NCI-H2227 treated with DMSO at 0.1 percent for 48 hours (cell line): ENCODE results near the gene GAREM1.
"Not testable (repeated sequence)": the region's sequence is repeated elsewhere in the genome, so short reads cannot be mapped to it uniquely, and the experiment has no call there.

Source experiments
- DNase-seq: peaks from one replicate; lab custom pipeline; 2025; lab: John Stamatoyannopoulos, UW

GAREM1 gene

DNA sequence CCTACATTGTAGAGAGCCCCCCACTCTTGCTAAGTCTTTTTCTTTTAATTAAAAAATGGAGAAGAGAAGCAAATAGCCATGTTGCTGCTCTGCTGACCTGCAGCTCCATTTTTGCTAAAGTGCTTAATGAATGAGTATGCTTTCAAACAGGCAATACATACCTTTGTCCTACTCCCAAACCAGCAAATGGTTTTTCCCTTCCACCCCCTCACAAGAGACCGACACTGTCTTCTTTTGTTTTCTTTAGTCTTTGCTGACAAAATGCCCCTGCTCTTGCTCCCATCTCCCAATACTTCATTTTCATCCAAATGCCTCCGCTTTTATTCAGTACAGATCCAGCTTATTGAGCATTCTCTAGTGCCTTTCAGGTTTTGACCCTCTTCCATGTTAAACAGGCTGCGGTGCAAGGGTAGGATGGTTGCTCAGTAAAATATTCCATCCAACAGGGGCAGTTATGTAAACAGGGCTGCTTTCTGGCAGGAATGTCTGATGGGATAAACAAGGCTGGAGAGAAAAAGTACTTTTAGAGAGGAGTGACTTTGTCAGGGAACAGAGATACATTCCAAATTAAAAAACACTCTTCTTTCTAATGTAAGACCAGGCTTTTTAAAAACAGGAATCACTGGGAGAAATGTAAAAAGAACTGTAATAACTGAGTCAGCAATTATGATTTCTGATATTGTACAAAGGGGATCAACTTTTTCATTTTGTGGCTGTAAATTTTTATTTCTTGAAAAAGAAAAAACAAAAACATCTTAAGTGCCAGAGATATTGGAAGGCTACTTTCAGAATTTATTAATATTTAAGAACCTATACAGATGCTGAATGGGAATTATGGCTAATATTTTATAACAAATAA, 144.0 kb downstream of the GAREM1 start:
- no peak for DNase-seq

DNA sequence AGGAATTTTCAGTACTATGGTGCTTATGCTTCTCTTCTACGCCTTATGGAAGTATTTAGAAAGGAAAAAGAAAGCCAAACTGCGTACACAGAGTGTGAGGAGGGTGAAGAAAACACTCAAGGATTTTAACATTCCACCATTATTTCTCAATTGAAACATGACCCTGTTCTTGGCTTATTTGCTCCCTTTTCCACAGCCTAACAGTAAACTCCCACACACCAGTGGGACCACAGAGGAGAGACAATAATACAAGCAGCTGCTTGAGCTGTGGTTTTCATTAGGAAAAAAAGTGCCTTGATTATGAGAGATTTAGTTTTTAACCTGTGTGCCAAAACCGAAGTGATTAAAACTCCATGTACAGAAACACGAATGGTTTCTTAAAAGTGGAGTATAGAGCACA, 146.5 kb downstream of the GAREM1 start:
- DNase-seq = no peak

- no peak for DNase-seq
Observed at GRCh38 chr18:32321826-32322225, 148.9 kb downstream of the GAREM1 start.

DNA sequence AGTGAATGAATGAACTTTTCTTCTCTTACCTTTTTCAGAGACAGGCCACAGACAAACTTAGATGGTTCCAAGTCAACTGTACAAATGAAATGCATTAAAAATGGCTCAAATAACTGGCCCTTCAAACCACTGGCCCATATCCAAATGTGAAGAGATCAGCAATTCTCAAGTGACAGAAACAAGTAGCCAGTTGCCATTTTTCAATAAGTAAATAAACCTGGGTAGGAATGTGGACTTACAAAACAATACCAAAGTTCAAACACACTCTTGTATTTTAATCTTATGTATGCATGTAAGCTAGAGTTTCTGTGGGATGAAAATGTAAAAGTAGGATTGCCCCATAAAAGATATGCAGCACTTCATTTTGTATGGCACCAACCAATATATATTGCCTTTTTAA, 151.6 kb downstream of the GAREM1 start:
- DNase-seq = no peak

GRCh38 chr18:32318581-32318980, 152.1 kb downstream of the GAREM1 start:
- DNase-seq = no peak

DNA sequence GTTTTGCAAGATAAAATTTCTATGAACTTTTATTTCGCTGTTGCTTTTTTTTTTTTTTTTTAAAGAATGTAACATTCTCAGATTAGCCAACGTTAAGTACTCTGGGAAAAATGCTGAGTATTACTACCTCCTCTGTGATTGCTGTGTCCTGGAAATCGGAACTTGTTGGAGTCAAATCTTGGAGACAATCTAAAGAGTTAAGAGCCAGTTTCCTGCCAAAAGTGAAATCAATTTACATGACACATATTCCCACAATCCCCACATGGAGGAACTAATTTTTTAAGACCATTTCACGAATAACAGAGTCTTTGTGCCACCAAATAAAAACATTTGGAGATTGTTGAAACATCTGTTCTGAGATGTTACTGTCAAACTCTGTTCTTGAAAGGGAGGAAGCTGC, 153.0 kb downstream of the GAREM1 start:
- no peak for DNase-seq

DNA sequence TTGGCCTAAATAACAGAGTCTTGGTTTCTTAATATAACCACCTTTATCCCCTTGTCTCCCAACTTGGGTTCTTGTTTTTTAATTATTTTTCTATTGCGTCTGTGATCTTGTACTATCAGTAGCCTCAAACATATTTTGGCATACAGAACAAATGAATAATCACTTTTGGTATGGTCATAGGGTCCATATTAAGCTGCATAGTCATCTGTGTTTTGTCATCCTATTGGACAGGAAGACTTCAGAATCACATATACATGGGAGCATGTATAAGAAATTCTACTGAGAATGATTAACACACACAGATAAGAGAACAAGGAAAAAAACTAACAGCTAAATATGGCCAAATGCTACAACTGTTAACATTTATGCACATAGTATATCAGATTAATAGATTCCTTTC, 154.8 kb downstream of the GAREM1 start:
- DNase-seq = no peak

DNA sequence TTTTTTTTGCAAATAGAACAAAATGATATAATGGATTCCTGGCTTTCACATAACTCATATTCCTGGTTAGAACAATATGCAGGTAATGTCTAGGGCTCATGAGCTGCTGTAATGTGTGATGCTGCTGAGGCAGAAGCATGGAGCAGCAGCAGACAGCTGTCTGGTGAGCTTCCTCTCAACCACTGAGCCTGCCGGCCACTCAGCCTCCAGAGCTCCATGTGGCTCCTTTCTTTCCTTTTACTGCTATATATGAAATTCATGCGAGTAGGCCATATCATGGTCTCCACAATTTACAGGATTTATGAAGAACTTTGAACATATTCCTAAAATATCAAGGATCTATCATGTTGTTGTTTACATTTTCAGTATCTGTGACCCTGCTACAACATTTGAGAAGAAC, 159.9 kb downstream of the GAREM1 start:
- DNase-seq = no peak

DNA sequence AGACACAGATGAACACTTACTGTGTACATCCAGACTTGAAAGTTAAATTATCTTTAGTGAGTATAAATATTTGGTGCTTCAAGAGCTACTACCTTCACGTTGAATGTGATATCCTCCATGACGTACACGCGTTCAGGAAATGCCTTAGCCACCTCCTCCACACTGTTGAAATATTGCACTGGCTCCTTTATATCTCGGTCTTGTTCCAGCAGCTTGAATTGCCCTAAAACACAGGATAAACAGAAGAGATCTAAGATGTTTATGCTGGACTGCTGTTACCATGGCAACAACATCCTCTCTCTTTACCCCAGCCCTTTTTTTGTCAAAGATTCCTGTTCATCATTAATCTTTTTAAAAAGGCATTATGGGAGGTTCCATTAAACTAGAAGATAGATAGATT, 160.6 kb downstream of the GAREM1 start:
- no peak for DNase-seq

DNA sequence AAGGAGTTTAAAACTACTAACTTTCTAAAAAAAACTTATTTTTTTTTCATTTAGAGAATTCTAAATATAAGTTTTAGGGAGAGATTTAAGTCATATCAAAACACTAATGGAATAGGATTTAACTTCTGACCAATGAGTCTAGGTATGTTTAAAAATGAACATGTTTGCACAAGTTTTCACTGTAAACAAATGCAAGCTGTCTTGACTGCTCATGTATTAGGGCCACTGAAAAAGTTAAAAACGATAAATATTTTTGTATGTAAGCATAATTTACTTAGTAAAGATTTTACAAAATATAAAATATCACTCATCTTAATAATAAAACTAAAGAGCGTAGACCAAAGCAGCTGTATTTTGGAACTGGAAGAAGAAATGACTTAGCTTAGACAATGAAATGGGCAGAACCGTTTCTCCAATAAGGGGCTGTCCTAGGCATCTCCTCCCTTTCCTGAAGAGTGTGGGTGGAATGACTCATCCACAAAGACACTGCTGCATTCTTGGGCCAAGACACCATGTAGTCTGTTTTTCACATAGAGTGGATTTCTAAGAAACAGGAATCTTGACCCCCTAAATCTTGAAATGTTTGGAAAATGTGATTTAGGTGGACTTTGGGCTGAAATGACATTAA, 162.1 kb downstream of the GAREM1 start:
- no peak for DNase-seq

DNA sequence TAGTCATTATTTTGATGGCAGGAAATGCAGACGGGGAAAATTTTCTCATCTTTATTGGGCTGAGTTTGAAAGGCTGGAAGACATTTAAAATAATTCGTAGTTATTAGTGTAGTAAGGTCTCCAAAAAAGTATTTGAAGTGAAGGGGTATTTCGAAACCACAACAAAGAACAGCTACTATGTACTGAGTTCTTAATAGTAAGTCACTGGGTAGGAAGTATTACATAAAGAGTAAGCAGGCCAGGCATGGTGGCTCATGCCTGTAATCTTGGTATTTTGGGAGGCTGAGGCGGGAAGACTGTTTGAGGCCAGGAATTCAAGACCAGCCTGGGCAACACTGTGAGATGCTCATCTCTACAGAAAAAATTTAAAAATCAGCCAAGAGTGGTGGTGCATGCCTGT, 167.3 kb downstream of the GAREM1 start:
- no peak for DNase-seq

DNA sequence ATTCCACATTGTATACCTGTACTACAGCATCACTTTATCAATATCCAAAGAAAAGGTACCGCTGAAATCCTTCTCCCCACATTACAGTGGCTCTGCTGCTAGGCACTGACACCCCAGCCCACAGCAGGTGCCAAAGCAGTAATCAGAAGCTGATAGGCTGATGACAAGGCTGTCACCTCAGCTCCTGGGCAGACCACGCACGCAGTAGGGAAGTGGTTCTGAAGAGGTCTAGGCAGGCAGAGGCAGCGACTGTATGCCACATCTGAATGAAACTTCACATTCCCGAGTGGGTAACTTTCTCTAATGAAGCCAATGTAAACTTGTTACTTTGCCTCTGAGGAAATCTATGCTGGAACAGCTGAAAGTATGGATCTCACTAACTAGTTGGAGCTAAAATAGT, 167.9 kb downstream of the GAREM1 start:
- no peak for DNase-seq

GRCh38 chr18:32301976-32302743, 168.5 kb downstream of the GAREM1 start:
- DNase-seq = no peak

DNA sequence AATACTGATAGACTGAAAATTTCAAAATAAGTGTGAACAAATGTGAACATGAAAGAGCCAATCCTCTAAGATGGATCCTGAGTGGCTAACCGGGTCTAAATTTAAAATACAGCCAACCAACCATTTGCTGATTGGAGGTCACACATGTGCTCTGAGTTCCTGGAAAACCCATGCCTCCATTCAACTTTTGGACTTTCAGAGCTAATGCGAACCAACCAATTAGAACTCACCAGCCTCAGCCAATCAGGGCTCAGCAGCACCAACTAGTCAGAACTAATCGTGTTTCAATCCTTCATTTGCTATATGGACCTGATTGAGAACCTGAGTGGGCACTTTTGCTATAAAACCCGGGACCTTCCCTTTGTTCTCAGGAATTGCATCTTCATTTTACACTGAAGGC, 169.3 kb downstream of the GAREM1 start:
- DNase-seq = no peak

- no peak for DNase-seq
Observed at GRCh38 chr18:32300914-32301313, 169.8 kb downstream of the GAREM1 start.

DNA sequence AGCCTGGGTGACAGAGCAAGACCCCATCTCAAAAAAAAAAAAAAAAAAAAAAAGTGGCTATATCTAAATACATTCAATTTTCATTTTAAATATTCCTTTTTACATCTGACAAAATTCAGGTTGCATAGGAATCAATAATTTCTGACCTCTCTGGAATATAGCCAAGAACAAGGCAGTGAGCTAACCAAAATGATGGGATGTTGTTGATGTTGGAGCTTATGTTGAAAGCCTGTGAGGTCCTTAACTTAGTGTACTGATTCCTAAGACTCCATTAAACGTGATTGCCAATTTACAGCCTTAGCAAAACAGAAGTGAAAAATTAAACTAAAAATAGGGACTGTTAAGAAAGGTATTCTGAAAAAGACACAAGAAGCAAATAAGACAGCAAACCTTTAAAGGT, 171.2 kb downstream of the GAREM1 start:
- no peak for DNase-seq

GRCh38 chr18:32298171-32298667, 172.5 kb downstream of the GAREM1 start:
- DNase-seq = no peak

DNA sequence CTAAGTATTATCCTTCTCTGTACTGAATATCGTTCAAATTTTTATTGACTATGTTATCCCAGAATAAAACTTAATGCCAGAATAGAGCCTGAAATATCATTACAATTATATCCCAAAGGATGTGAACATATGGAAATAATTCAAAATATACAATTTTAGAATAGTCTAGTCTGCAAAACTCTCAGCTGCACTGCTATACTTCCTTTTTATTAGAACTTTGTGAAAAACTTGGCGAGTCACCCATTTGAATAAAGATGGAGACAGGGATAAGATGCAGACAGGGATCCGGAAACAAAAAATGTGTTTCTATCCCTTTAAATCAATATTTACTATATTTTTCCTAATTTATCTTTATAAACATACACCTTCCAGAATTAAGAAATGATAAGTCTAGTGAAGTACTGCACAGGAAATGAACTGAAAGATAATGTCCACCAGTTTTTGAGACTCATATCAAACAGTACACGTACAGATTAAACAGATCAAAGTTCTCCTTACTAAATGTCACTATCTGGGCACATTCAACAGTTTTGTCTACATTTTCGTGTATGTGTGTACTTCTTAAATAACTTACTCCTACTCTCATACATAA, 173.0 kb downstream of the GAREM1 start:
- DNase-seq = no peak

- no peak for DNase-seq
Observed at GRCh38 chr18:32296851-32297250, 173.8 kb downstream of the GAREM1 start.

- no peak for DNase-seq
Observed at GRCh38 chr18:32295604-32296003, 175.1 kb downstream of the GAREM1 start.

GRCh38 chr18:32293107-32293506, 177.6 kb downstream of the GAREM1 start:
- no peak for DNase-seq

- not testable (repeated sequence) for DNase-seq
Observed at GRCh38 chr18:32291623-32292022, 179.1 kb downstream of the GAREM1 start.
